ENCODE data around the gene ATXN2. TPM values are rescaled to one million over a fixed set of nuclear protein-coding genes. Genes with fewer than 3 reads are reported as not detected.

ATXN2 gene
- total RNA-seq, 2 donors from 2014 or later, result 37.1 to 55.4 TPM

- Histone ChIP-seq H3K27ac (peak overlapping the region; percentile 52 to 77 (median 66)), H3K27me3 (no peaks in the 10 kb centered on the region), H3K36me3 (replicated peaks in 1 of 2; ENCODE audit: insufficient read depth in 1 of 2, low read depth in 2 of 2) (no peaks in the 10 kb centered on the region), H3K4me3 (no peak overlapping the region), H3K9me3 (no peaks in the 10 kb centered on the region), H3K4me1 (peaks cover 61% of the 10 kb centered on the region)
- DNase-seq (peak; percentile 59 to 77 (median 69)), ATAC-seq (peak; percentile 60)
- TF ChIP-seq POLR2A (IDR thresholded peaks at IDR 0.05), result no peak
- TF ChIP-seq, protein P1, sequence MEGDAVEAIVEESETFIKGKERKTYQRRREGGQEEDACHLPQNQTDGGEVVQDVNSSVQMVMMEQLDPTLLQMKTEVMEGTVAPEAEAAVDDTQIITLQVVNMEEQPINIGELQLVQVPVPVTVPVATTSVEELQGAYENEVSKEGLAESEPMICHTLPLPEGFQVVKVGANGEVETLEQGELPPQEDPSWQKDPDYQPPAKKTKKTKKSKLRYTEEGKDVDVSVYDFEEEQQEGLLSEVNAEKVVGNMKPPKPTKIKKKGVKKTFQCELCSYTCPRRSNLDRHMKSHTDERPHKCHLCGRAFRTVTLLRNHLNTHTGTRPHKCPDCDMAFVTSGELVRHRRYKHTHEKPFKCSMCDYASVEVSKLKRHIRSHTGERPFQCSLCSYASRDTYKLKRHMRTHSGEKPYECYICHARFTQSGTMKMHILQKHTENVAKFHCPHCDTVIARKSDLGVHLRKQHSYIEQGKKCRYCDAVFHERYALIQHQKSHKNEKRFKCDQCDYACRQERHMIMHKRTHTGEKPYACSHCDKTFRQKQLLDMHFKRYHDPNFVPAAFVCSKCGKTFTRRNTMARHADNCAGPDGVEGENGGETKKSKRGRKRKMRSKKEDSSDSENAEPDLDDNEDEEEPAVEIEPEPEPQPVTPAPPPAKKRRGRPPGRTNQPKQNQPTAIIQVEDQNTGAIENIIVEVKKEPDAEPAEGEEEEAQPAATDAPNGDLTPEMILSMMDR (IDR thresholded peaks at IDR 0.05), result no peak
- WGBS, 2 donors, result 22 to 34% methylated on average over 12 to 18 of the region's 18 CpGs
- intact Hi-C loops (cut with DNase I), result no loop called here
Observed at GRCh38 chr12:111434680-111435338, 164.3 kb downstream of the ATXN2 start.

DNA sequence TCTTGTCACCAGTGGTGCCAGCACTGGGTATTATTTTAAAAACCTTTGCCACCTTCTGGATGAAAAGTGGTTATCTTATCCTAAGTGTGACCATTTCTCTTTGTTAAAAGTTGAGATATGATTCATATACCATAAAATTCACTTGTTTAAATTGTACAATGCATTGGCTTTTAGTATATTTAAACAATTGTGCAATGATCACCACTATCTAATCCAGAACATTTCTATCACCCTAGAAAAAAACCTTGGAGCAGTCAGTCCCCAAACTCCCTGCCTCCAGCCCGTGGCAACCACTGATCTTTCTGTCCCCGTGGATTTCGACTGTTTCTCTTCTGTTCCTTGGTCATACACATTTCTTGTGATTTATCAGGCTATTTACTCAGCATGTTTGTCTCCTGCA lies 165.1 kb downstream of the ATXN2 start:
- WGBS, 2 donors, result 17 to 30% methylated on average over 3 of the region's 3 CpGs

DNA sequence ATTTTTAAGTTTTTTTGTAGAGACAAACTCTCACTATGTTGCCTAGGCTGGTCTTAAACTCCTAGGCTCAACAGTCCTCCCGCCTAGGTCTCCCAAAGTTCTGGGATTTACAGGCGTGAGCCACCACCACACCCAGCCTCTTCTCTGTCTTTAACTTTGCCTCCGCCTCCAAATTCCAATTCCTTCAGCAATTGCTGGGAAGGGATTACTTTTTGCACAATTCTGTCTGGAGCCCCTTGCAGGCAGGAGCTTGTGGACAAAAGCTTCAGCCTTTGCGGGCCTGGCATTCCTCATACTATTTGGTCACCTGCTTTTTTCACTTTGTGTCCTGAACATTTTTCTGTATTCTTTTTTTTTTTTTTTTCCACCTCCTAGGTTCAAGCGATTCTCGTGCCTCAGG lies 167.3 kb downstream of the ATXN2 start:
- DNase-seq (no peak), ATAC-seq (no peak)
- Histone ChIP-seq H3K4me3 (no peak overlapping the region), H3K27me3 (no peaks in the 10 kb centered on the region), H3K4me1 (peaks cover 48% of the 10 kb centered on the region), H3K27ac (peak overlapping the region in 3 of 4 donors; percentile 4 to 77 (median 49)), H3K36me3 (replicated peaks in 1 of 2; ENCODE audit: insufficient read depth in 1 of 2, low read depth in 2 of 2) (no peaks in the 10 kb centered on the region), H3K9me3 (no peaks in the 10 kb centered on the region)
- no peak for TF ChIP-seq POLR2A (IDR thresholded peaks at IDR 0.05)
- TF ChIP-seq, protein P1 (IDR thresholded peaks at IDR 0.05), result no peak
- intact Hi-C loops (cut with DNase I), result no loop called here
- WGBS, 2 donors, result 70 to 78% methylated on average over 6 of the region's 6 CpGs

More for the DNA sequence above, 165.1 kb downstream of the ATXN2 start:
- no peaks in the 10 kb centered on the region for H3K36me3 ChIP-seq (replicated peaks in 1 of 2; ENCODE audit: insufficient read depth in 1 of 2, low read depth in 2 of 2)
- TF ChIP-seq POLR2A (IDR thresholded peaks at IDR 0.05), result no peak
- TF ChIP-seq, protein P1 (IDR thresholded peaks at IDR 0.05), result no peak
- H3K4me3 ChIP-seq, result no peak overlapping the region
- no peaks in the 10 kb centered on the region for H3K27me3 ChIP-seq
- DNase-seq, result no peak
- H3K9me3 ChIP-seq, result no peaks in the 10 kb centered on the region
- H3K27ac ChIP-seq, result peak overlapping the region; percentile 60 to 77 (median 66)
- intact Hi-C loops (cut with DNase I), result no loop called here
- no peak for ATAC-seq
- H3K4me1 ChIP-seq, result peaks cover 61% of the 10 kb centered on the region

- H3K9me3 ChIP-seq, result no peaks in the 10 kb centered on the region
- no peak overlapping the region for H3K4me3 ChIP-seq
- no peaks in the 10 kb centered on the region for H3K36me3 ChIP-seq (replicated peaks in 1 of 2; ENCODE audit: insufficient read depth in 1 of 2, low read depth in 2 of 2)
- H3K27me3 ChIP-seq, result no peaks in the 10 kb centered on the region
- TF ChIP-seq POLR2A (IDR thresholded peaks at IDR 0.05), result no peak
- TF ChIP-seq, protein P1 (IDR thresholded peaks at IDR 0.05), result no peak
- 58 to 73% methylated on average over 15 to 17 of the region's 17 CpGs for WGBS, 2 donors
- H3K4me1 ChIP-seq, result peaks cover 43% of the 10 kb centered on the region
- no peak for ATAC-seq
- no peak for DNase-seq
- intact Hi-C loops (cut with DNase I), result no loop called here
- peak overlapping the region; percentile 9 to 53 (median 48) for H3K27ac ChIP-seq
Observed at GRCh38 chr12:111430433-111431353, 168.4 kb downstream of the ATXN2 start.

Measured in body of pancreas (tissue), 4 donors.